KOPT-K1 (cell line): ENCODE data around the gene TCL1B.

ENCODE experiments used
- H3K27ac ChIP-seq: fragments of 200-600 bp; sonication (generic); 2 replicates; pipeline ENCODE4 v1.5.1; 2016; ENCODE audit warnings: antibody characterized with exemption, mild to moderate bottlenecking, low read depth, low read length; ENCODE audit not compliant: poor library complexity, severe bottlenecking
- H3K36me3 ChIP-seq: fragments of 200-600 bp; sonication (generic); 2 replicates; pipeline ENCODE4 v1.5.1; 2017; ENCODE audit warnings: antibody characterized with exemption, mild to moderate bottlenecking, low read length, moderate library complexity; ENCODE audit not compliant: insufficient read depth
- H3K9me3 ChIP-seq: fragments of 200-600 bp; sonication (generic); 2 replicates; pipeline ENCODE4 v1.5.1; 2017; ENCODE audit warnings: antibody characterized with exemption, low read length, mild to moderate bottlenecking; ENCODE audit not compliant: insufficient read depth, poor library complexity, severe bottlenecking

Gene TCL1B

DNA sequence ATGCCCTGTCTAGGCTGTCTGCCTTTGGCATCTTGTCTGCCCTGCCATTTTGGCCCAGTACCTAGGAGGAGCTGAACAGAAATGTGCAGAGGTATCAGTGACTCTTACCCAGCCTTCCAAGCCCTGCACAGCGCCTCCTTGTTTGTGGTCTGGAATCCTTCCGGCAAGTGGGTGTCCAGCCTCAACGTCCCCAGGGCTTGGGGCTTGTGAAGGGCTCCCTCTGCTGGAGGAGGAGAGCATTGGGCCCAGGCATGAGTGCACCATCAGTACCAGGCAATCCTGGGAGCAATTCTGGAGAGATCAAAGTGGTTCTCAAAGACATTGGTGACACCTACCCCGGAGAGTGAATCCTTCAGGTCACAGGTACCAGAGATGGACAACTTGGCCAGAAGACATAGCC is 2.4 kb upstream of the TCL1B start:
- H3K9me3 ChIP-seq: no peaks in the 10 kb centered on the region
- H3K27ac ChIP-seq: no peak overlapping the region

DNA sequence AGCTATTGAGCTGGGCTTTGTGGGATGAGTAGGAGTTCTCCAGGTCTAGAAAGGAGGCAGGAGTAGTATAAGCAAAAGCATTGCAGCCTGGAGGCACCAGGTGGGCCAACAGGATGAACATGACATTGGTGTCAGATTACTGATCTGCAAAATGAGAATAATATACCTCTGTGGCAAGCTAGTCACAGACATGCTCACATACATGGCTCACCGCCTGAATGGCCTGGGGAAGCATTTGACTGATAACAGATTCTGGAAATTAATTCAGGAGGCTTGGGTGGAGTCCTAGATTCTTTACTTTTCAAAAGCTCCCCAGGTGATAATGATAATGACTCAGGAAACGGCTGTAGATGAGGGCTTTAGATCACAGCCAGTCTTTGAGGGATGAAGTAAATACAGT is 709 bp downstream of the TCL1B start:
- Histone ChIP-seq H3K9me3 (no peaks in the 10 kb centered on the region), H3K27ac (no peak overlapping the region), H3K36me3 (no peaks in the 10 kb centered on the region)

More for the DNA sequence above, 2.4 kb upstream of the TCL1B start:
- H3K36me3 ChIP-seq: no peaks in the 10 kb centered on the region

DNA sequence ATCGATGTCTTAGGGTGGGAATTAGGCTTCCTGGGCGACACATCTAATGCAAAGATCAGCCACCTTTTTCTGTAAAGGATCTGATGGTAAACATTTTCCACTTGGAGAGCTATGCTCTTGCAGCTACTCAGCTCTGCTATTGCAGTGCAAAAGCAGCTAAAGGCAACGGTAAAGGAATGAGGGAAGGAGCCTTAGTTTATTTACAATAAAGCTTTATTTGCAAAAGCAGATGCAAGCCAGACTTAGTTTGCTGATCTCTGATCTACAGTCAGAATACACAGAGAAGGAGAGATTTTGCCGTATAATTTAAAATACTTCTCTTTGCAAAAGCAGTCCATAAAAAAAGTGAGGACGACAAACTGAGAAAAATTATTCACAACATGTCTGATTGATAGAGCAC is 3.2 kb downstream of the TCL1B start:
- Histone ChIP-seq H3K27ac (no peak overlapping the region), H3K36me3 (no peaks in the 10 kb centered on the region), H3K9me3 (no peaks in the 10 kb centered on the region)

GRCh38 chr14:95690815-95691214 is 4.6 kb downstream of the TCL1B start:
- H3K27ac ChIP-seq: no peak overlapping the region
- H3K9me3 ChIP-seq: no peaks in the 10 kb centered on the region
- no peaks in the 10 kb centered on the region for H3K36me3 ChIP-seq

- no peak overlapping the region for H3K27ac ChIP-seq
- H3K36me3 ChIP-seq: no peaks in the 10 kb centered on the region
- no peaks in the 10 kb centered on the region for H3K9me3 ChIP-seq
Measured at GRCh38 chr14:95691591-95691990, 5.4 kb downstream of the TCL1B start.

DNA sequence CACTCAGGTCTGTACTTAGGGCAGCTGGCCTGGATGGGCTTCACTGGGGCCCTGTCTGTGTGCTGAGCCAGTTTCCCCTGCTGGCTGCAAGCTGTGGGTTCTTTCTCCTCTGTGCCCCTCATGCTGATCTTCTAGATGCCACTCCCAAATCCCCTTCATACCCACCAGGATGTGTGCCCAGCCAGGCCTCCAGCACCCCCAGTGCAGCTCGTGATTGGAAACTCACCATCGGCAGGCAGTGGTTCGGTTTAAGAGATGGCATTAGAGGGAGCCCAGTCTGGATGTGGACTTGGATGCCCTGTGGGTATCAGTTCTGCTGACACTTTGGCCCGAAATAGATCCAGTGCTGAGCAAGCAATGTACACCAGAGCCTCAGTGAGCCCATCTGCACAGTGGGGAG is 5.9 kb downstream of the TCL1B start:
- Histone ChIP-seq H3K9me3 (no peaks in the 10 kb centered on the region), H3K27ac (no peak overlapping the region), H3K36me3 (no peaks in the 10 kb centered on the region)

- no peaks in the 10 kb centered on the region for H3K36me3 ChIP-seq
- H3K27ac ChIP-seq: no peak overlapping the region
- H3K9me3 ChIP-seq: no peaks in the 10 kb centered on the region
Measured at GRCh38 chr14:95695051-95695450, 8.8 kb downstream of the TCL1B start.

GRCh38 chr14:95695913-95696312 is 9.7 kb downstream of the TCL1B start:
- no peak overlapping the region for H3K27ac ChIP-seq
- no peaks in the 10 kb centered on the region for H3K36me3 ChIP-seq
- H3K9me3 ChIP-seq: no peaks in the 10 kb centered on the region

- Histone ChIP-seq H3K27ac (no peak overlapping the region), H3K9me3 (no peaks in the 10 kb centered on the region), H3K36me3 (no peaks in the 10 kb centered on the region)
Measured at GRCh38 chr14:95696741-95697140, 10.5 kb downstream of the TCL1B start.

DNA sequence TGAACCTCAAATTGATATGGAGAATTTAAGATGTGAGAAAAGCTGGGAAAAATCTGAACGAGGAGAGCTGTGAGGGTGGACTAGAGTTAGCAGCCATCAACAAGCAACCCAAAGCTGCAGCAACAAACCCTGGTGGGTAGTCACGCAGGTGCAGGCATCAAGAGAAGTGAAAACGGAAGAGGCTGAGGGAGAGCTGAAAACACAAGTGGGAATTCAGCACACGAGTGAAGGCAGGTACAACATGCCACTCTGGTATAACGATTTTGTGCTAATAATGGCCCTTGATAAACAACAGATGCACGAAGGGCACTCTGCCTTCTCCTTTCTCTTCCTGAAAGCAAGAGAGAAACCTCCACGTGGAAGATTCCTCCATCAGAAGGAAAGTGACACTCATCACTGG is 11.5 kb downstream of the TCL1B start:
- no peak overlapping the region for H3K27ac ChIP-seq
- H3K9me3 ChIP-seq: no peaks in the 10 kb centered on the region
- no peaks in the 10 kb centered on the region for H3K36me3 ChIP-seq

DNA sequence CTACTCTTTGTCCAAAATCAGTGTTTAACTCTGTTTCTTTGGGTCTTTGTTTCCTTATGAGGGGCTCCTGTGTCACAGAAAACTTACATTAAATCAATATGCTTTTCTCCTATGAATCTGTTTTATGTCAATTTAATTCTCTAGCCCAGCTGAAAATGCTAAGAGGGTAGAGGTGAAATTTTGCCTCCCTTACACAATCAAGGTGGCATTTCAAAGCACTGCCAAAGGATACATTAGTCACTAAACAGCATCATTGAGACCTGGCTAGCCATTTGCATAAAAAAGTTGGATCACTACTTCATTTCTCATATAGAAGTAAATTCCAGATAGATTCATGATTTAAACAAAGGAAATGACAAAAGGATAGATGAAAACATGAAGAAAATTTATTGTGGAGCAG is 12.1 kb downstream of the TCL1B start:
- H3K27ac ChIP-seq: no peak overlapping the region
- no peaks in the 10 kb centered on the region for H3K36me3 ChIP-seq
- H3K9me3 ChIP-seq: no peaks in the 10 kb centered on the region

DNA sequence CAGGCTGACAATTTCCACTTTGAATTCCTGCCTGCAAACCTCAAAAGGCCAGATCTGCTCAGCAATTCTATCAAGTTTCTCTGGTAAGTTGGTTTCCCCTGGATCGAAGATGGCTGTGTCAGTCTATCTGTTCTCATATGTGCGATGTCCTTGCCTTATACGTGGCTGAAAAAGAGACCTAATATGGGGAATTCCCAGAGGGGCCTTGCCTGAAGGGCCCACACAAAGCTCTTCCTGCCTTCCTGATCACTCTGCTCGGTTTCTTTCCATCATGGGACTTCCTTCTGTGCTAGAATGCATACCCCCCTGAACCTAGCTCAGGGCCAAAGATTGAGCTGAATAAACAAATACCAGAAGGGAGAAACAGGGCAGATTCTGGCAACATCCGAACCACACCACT is 13.2 kb downstream of the TCL1B start:
- Histone ChIP-seq H3K9me3 (no peaks in the 10 kb centered on the region), H3K27ac (no peak overlapping the region), H3K36me3 (no peaks in the 10 kb centered on the region)

GRCh38 chr14:95700221-95700976 is 14.2 kb downstream of the TCL1B start:
- Histone ChIP-seq H3K9me3 (no peaks in the 10 kb centered on the region), H3K27ac (no peak overlapping the region), H3K36me3 (no peaks in the 10 kb centered on the region)

GRCh38 chr14:95701846-95702221 is 15.6 kb downstream of the TCL1B start:
- H3K36me3 ChIP-seq: no peaks in the 10 kb centered on the region
- no peak overlapping the region for H3K27ac ChIP-seq
- no peaks in the 10 kb centered on the region for H3K9me3 ChIP-seq

- no peak overlapping the region for H3K27ac ChIP-seq
- no peaks in the 10 kb centered on the region for H3K9me3 ChIP-seq
- H3K36me3 ChIP-seq: no peaks in the 10 kb centered on the region
Measured at GRCh38 chr14:95703341-95703740, 17.1 kb downstream of the TCL1B start.

DNA sequence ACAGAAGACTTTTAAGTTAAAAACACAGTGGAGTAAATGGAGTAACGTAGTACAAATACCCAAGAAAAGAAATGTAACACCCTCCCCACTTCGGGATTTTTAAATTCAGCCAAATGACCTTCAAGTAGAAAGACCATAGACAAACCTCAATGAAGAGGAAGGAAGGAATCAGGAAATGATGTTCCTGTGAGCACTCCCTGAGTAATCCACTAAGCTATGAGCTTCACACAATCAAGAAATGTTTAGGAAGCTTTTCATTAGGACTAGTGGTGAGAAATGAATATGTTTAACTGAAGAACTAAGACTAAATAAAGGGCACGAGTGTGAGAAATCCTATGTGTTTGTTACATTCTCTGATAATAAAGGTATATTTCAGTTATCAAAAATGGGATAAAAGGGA is 17.6 kb downstream of the TCL1B start:
- no peak overlapping the region for H3K27ac ChIP-seq
- H3K36me3 ChIP-seq: no peaks in the 10 kb centered on the region
- no peaks in the 10 kb centered on the region for H3K9me3 ChIP-seq
